Parathyroid adenoma (tissue), 2 donors: Measurements from ENCODE around the gene ACOT2.

ENCODE experiments used
- H2AFZ ChIP-seq: fragments of 300-600 bp; sonication (generic); one replicate; pipeline ENCODE4 v1.7.0; 2017; ENCODE audit warnings: antibody characterized with exemption, mild to moderate bottlenecking
- H3K27ac ChIP-seq: fragments of 300-600 bp; sonication (generic); one replicate; pipeline ENCODE4 v1.7.0; 2017
- H3K27me3 ChIP-seq: fragments of 300-600 bp; sonication (generic); one replicate; pipeline ENCODE4 v1.7.0; 2017; ENCODE audit warnings: low read length; ENCODE audit not compliant: control insufficient read depth, insufficient read depth
- H3K36me3 ChIP-seq: fragments of 300-600 bp; sonication (generic); one replicate; pipeline ENCODE4 v1.7.0; 2017; ENCODE audit warnings: low read length; ENCODE audit not compliant: control insufficient read depth, insufficient read depth
- H3K4me1 ChIP-seq: fragments of 300-600 bp; sonication (generic); one replicate; pipeline ENCODE4 v1.7.0; 2017; ENCODE audit warnings: control low read depth
- H3K4me2 ChIP-seq: fragments of 300-600 bp; sonication (generic); one replicate; pipeline ENCODE4 v1.7.0; 2017; ENCODE audit warnings: low read length
- H3K4me3 ChIP-seq: fragments of 300-600 bp; sonication (generic); one replicate; pipeline ENCODE4 v1.7.0; 2017; ENCODE audit warnings: low read depth, low read length
- H3K79me2 ChIP-seq: fragments of 300-600 bp; sonication (generic); one replicate; pipeline ENCODE4 v1.7.0; 2017; ENCODE audit warnings: control low read depth
- H3K9ac ChIP-seq: fragments of 300-600 bp; sonication (generic); one replicate; pipeline ENCODE4 v1.7.0; 2017; ENCODE audit warnings: mild to moderate bottlenecking
- H3K9me3 ChIP-seq: fragments of 300-600 bp; sonication (generic); one replicate; pipeline ENCODE4 v1.7.0; 2017; ENCODE audit warnings: low read length; ENCODE audit not compliant: control insufficient read depth
- CTCF ChIP-seq: fragments of 300-600 bp; sonication (generic); IDR thresholded peaks from one replicate; pipeline ENCODE4 v1.7.0; 2017; ENCODE audit warnings: antibody characterized with exemption, mild to moderate bottlenecking
- donor health status: primary hyperparathyroidism.

The ACOT2 gene

GRCh38 chr14:73591690-73592449 is 22.9 kb downstream of the ACOT2 start, which contains the start of gene ACOT4:
TSS of gene ACOT4 (plus strand) at chr14:73591873. CDS start at chr14:73591960, 87 bp downstream.
- TF ChIP-seq CTCF, result peak; percentile 15

GRCh38 chr14:73594491-73594890 is 25.5 kb downstream of the ACOT2 start:
- Histone ChIP-seq H3K79me2 (no peaks in the 10 kb centered on the region), H2AFZ (no peak overlapping the region), H3K27ac (no peak overlapping the region), H3K27me3 (no peaks in the 10 kb centered on the region), H3K4me3 (no peak overlapping the region), H3K4me1 (no peaks in the 10 kb centered on the region), H3K36me3 (no peaks in the 10 kb centered on the region), H3K4me2 (no peak overlapping the region), H3K9me3 (no peaks in the 10 kb centered on the region), H3K9ac (no peak overlapping the region)
- TF ChIP-seq CTCF, result no peak

More at GRCh38 chr14:73591690-73592449, 22.9 kb downstream of the ACOT2 start, which contains the start of gene ACOT4:
- no peaks in the 10 kb centered on the region for H3K9me3 ChIP-seq
- no peaks in the 10 kb centered on the region for H3K27me3 ChIP-seq
- peak within 1 kb of the TSS; percentile 56 for H3K4me3 ChIP-seq
- H3K4me1 ChIP-seq, result no peaks in the 10 kb centered on the region
- H3K36me3 ChIP-seq, result no peaks in the 10 kb centered on the region
- H3K79me2 ChIP-seq, result no peaks in the 10 kb centered on the region
- peak within 1 kb of the TSS; percentile 90 for H2AFZ ChIP-seq
- peak within 1 kb of the TSS; percentile 87 for H3K4me2 ChIP-seq
- no peak within 1 kb of the TSS for H3K9ac ChIP-seq
- H3K27ac ChIP-seq, result no peak within 1 kb of the TSS

GRCh38 chr14:73599499-73599898 is 30.5 kb downstream of the ACOT2 start:
- Histone ChIP-seq H2AFZ (no peak overlapping the region), H3K27ac (no peak overlapping the region), H3K4me1 (no peaks in the 10 kb centered on the region), H3K9me3 (no peaks in the 10 kb centered on the region), H3K4me2 (no peak overlapping the region), H3K36me3 (no peaks in the 10 kb centered on the region), H3K27me3 (no peaks in the 10 kb centered on the region), H3K79me2 (no peaks in the 10 kb centered on the region), H3K4me3 (no peak overlapping the region), H3K9ac (no peak overlapping the region)
- no peak for TF ChIP-seq CTCF

GRCh38 chr14:73602994-73603393 is 34.0 kb downstream of the ACOT2 start:
- Histone ChIP-seq H3K9ac (no peak overlapping the region), H3K9me3 (no peaks in the 10 kb centered on the region), H3K4me3 (no peak overlapping the region), H3K36me3 (no peaks in the 10 kb centered on the region), H3K4me1 (no peaks in the 10 kb centered on the region), H3K27me3 (no peaks in the 10 kb centered on the region), H3K79me2 (no peaks in the 10 kb centered on the region), H3K27ac (no peak overlapping the region), H2AFZ (no peak overlapping the region), H3K4me2 (no peak overlapping the region)
- no peak for TF ChIP-seq CTCF

- no peak for TF ChIP-seq CTCF
- H3K4me1 ChIP-seq, result no peaks in the 10 kb centered on the region
- H3K4me3 ChIP-seq, result no peak overlapping the region
- H3K27me3 ChIP-seq, result no peaks in the 10 kb centered on the region
- H3K9ac ChIP-seq, result no peak overlapping the region
- H3K27ac ChIP-seq, result no peak overlapping the region
- no peak overlapping the region for H3K4me2 ChIP-seq
- H3K9me3 ChIP-seq, result no peaks in the 10 kb centered on the region
- H3K36me3 ChIP-seq, result no peaks in the 10 kb centered on the region
- H2AFZ ChIP-seq, result no peak overlapping the region
- no peaks in the 10 kb centered on the region for H3K79me2 ChIP-seq
Measured at GRCh38 chr14:73606271-73606670, 37.3 kb downstream of the ACOT2 start.
